Gastrocnemius medialis (tissue), 4 donors: ENCODE data around the gene FEN1.

Experiments
- POLR2A ChIP-seq, 2 donors: fragments of 450-650 bp; IDR thresholded peaks; one replicate each; pipeline ENCODE4 v1.6.1; 2017; ENCODE audit warnings: antibody characterized with exemption in 2 of 2, mild to moderate bottlenecking in 2 of 2, moderate library complexity in 2 of 2
- TF ChIP-seq, protein P1 (sequence below), 5 experiments: fragments of 450-650 bp in 3 of 5; fragments of 200-600 bp in 2 of 5; sonication (generic) in 2 of 5; IDR thresholded peaks in 4 of 5; conservative IDR thresholded peaks in 1 of 5; 1 replicate in 4 of 5; 2 replicates in 1 of 5; pipeline ENCODE4 v1.5.1; 2016 to 2019; ENCODE audit warnings: antibody characterized with exemption in 5 of 5, mild to moderate bottlenecking in 3 of 5, moderate library complexity in 3 of 5

DNA sequence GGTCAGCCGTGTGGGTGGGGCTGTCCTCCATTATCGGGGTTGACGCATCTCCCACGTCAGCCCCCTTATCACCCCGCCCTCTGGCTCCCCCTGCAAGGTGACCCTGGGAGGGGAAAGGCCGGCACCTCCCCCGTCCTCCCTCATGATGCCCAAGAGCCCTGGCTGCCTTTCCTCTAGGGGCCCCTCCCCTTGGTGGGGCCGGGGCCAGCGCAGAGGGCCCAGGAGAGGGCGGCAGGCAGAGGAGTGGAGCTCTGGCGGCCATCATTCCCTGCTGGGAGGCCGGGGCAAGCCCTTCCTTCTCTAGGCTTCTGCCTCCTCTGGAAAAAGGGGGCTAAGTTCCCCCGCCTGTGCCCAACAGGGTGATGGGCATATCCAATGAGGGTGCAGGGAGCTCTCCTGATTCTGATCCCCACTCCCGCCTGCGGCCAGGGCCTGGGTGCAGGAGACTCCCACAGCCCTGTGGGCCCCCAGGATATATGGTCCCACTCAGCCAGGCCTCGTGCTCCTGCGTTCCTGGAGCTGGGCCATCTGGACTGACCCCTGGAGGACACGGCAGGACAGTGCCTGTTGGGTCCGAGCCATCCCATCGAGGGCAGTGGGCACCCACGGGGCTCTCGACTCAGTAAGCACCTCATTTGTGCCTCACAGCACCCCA is 28.0 kb upstream of the FEN1 start:
- TF ChIP-seq POLR2A (IDR thresholded peaks at IDR 0.05), result no peak
- TF ChIP-seq, protein P1, sequence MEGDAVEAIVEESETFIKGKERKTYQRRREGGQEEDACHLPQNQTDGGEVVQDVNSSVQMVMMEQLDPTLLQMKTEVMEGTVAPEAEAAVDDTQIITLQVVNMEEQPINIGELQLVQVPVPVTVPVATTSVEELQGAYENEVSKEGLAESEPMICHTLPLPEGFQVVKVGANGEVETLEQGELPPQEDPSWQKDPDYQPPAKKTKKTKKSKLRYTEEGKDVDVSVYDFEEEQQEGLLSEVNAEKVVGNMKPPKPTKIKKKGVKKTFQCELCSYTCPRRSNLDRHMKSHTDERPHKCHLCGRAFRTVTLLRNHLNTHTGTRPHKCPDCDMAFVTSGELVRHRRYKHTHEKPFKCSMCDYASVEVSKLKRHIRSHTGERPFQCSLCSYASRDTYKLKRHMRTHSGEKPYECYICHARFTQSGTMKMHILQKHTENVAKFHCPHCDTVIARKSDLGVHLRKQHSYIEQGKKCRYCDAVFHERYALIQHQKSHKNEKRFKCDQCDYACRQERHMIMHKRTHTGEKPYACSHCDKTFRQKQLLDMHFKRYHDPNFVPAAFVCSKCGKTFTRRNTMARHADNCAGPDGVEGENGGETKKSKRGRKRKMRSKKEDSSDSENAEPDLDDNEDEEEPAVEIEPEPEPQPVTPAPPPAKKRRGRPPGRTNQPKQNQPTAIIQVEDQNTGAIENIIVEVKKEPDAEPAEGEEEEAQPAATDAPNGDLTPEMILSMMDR (IDR thresholded peaks at IDR 0.05 in 4 of 5, conservative IDR thresholded peaks at IDR 0.05 in 1 of 5), result no peak
